K562 (cell line): ENCODE data around the gene TMEM242. TPM values are rescaled to one million over a fixed set of nuclear protein-coding genes. Genes with fewer than 3 reads are reported as not detected.

Experiments used
- ATAC-seq: fragments of 200-7000 bp; cut with Tn5 transposase; 3 replicates; pipeline ENCODE4 v1.9.1; 2020; ENCODE audit warnings: moderate library complexity
- BruUV-seq: library from RNA; stranded (reverse); fragments of 400-500 nt; replicated peaks from 2 replicates; lab custom pipeline; 2021; lab: Mats Ljungman, UMichigan
- CTCF ChIA-PET: fragments of 300-600 bp; formaldehyde crosslinking; extraction: SDS; loops from one replicate; lab custom pipeline; 2021; ENCODE audit warnings: low intra/inter-chr PET ratio; lab: Yijun Ruan, JAX
- POLR2A ChIA-PET: fragments of 300-600, 350-650 bp; sonication (Branson Sonifier 250); formaldehyde crosslinking; extraction: SDS; loops from one replicate; lab custom pipeline; 2021; ENCODE audit warnings: antibody characterized with exemption, inconsistent platforms; lab: Yijun Ruan, JAX
- DNase-seq, 4 experiments: peaks; one replicate each; pipeline versions ENCODE4 v3.0.0 to v3.0.0-alpha.2; 2011 to 2018; ENCODE audit warnings: low spot score in 3 of 4, mixed read lengths in 3 of 4; ENCODE audit errors: extremely low read depth in 1 of 4
- FAIRE-seq: peaks from 2 replicates; lab custom pipeline; 2011; peaks lifted over from hg19 to GRCh38; lab: Jason Lieb, UNC
- H2AFZ ChIP-seq: 2 replicates; pipeline ENCODE4 v1.6.0; 2011; ENCODE audit warnings: low read depth, low read length, control low read depth, inconsistent platforms
- H3K27ac ChIP-seq: fragments of 200-600 bp; 3 replicates; pipeline ENCODE4 v1.8.0; 2011; ENCODE audit warnings: low read depth, mild to moderate bottlenecking, control low read depth, inconsistent platforms, low read length, moderate library complexity, mixed read lengths; ENCODE audit errors: extremely low read depth
- H3K27me3 ChIP-seq, 2 experiments: fragments of 300-600 bp in 1 of 2; 2 replicates in 1 of 2; 3 replicates in 1 of 2; pipeline versions ENCODE4 v1.6.0 to v1.8.0; 2011; ENCODE audit warnings: inconsistent platforms in 2 of 2, low read length in 2 of 2, mild to moderate bottlenecking in 1 of 2, mixed read lengths in 1 of 2, moderate library complexity in 1 of 2; ENCODE audit not compliant: control insufficient read depth in 2 of 2, insufficient read depth in 2 of 2
- H3K36me3 ChIP-seq: fragments of 300-600 bp; 3 replicates; pipeline ENCODE4 v1.8.0; 2011; ENCODE audit warnings: mild to moderate bottlenecking, low read length, inconsistent platforms; ENCODE audit not compliant: control insufficient read depth, insufficient read depth
- H3K4me1 ChIP-seq, 2 experiments: fragments of 200-600 bp in 1 of 2; replicated peaks in 1 of 2; 2 replicates in 1 of 2; 3 replicates in 1 of 2; pipeline versions ENCODE4 v1.5.1 to v1.8.0; 2011; ENCODE audit warnings: inconsistent platforms in 2 of 2, low read length in 2 of 2, mild to moderate bottlenecking in 1 of 2, mixed read lengths in 1 of 2, moderate library complexity in 1 of 2; ENCODE audit not compliant: control insufficient read depth in 2 of 2, insufficient read depth in 2 of 2
- H3K4me2 ChIP-seq: 2 replicates; pipeline ENCODE4 v1.6.1; 2011; ENCODE audit warnings: low read length, control low read depth, inconsistent platforms, mixed read lengths; ENCODE audit not compliant: insufficient read depth
- H3K4me3 ChIP-seq: fragments of 200-600 bp; sonication (generic), shearing (Covaris generic); 2 replicates; pipeline ENCODE4 v1.5.1; 2016; ENCODE audit warnings: control low read depth, inconsistent platforms
- H3K79me2 ChIP-seq: fragments of 200-600 bp; 3 replicates; pipeline ENCODE4 v1.8.0; 2011; ENCODE audit warnings: low read length, inconsistent platforms; ENCODE audit not compliant: control insufficient read depth, insufficient read depth
- H3K9ac ChIP-seq, 2 experiments: 2 replicates each; pipeline versions ENCODE4 v1.6.0 to v1.6.1; 2011; ENCODE audit warnings: low read depth in 2 of 2, low read length in 2 of 2, control low read depth in 1 of 2, inconsistent platforms in 1 of 2, mild to moderate bottlenecking in 1 of 2, mixed read lengths in 1 of 2; ENCODE audit not compliant: insufficient read depth in 1 of 2
- H3K9me1 ChIP-seq: one replicate; pipeline ENCODE4 v1.6.0; 2011; ENCODE audit warnings: inconsistent platforms, mild to moderate bottlenecking, low read length, moderate library complexity; ENCODE audit not compliant: control insufficient read depth, insufficient read depth
- H3K9me3 ChIP-seq: replicated peaks from 2 replicates; pipeline ENCODE4 v1.5.1; 2011; ENCODE audit warnings: low read depth, low read length, inconsistent platforms; ENCODE audit not compliant: control insufficient read depth, insufficient read depth
- H4K20me1 ChIP-seq: replicated peaks from 2 replicates; pipeline ENCODE4 v1.6.1; 2011; ENCODE audit warnings: low read length, inconsistent platforms, mixed read lengths; ENCODE audit not compliant: control insufficient read depth, insufficient read depth
- DIDO1 ChIP-seq: fragments of 450-650 bp; IDR thresholded peaks from 2 replicates; pipeline ENCODE4 v1.6.1; 2016; ENCODE audit warnings: low read depth, missing biosample characterization, missing genetic modification characterization
- GTF2F1 ChIP-seq: IDR thresholded peaks from 2 replicates; pipeline ENCODE4 v1.6.1; 2011; ENCODE audit warnings: low read depth, low read length, improper control_type of control experiment
- MEF2A ChIP-seq: IDR thresholded peaks from 2 replicates; pipeline ENCODE4 v1.6.1; 2011; ENCODE audit warnings: low read depth, mild to moderate bottlenecking, low read length, moderate library complexity; ENCODE audit not compliant: control insufficient read depth
- MXI1 ChIP-seq: IDR thresholded peaks from 2 replicates; pipeline ENCODE4 v1.6.1; 2011; ENCODE audit warnings: low read depth, mild to moderate bottlenecking, improper control_type of control experiment, low read length
- PBX2 ChIP-seq, 2 experiments: IDR thresholded peaks in 1 of 2; conservative IDR thresholded peaks in 1 of 2; 2 replicates each; pipeline ENCODE4 v1.6.1; 2016; ENCODE audit warnings: low read depth in 2 of 2, mild to moderate bottlenecking in 1 of 2, missing compliant biosample characterization in 1 of 2, missing genetic modification characterization in 1 of 2, moderate library complexity in 1 of 2
- ZKSCAN8 ChIP-seq: fragments of 200-800 bp; sonication (Bioruptor generic); IDR thresholded peaks from 2 replicates; pipeline ENCODE4 v1.6.1; 2016; ENCODE audit warnings: missing genetic modification characterization, missing compliant biosample characterization
- ZNF143 ChIP-seq: sonication (generic); formaldehyde crosslinking; IDR thresholded peaks from 2 replicates; pipeline ENCODE4 v1.9.0; 2022; ENCODE audit warnings: mild to moderate bottlenecking, missing genetic modification reagents
- WGBS: fragments of 100-300 bp; shearing (Covaris generic); methylation state at CpG from one replicate; pipeline ENCODE4 v1.1.6; 2016; ENCODE audit warnings: low coverage, mixed read lengths; ENCODE audit not compliant: insufficient coverage; ENCODE audit errors: missing lambda C conversion rate; 5-methylcytosine and 5-hydroxymethylcytosine counted together
- in situ Hi-C: fragments of 300-500 bp; cut with MboI; formaldehyde crosslinking; loops from 4 replicates; pipeline ENCODE4 v1.15.0; 2018; ENCODE audit warnings: inconsistent platforms, mixed read lengths
- intact Hi-C: fragments of 100-400 bp; cut with micrococcal nuclease; formaldehyde crosslinking; loops from 2 replicates; pipeline ENCODE4 v1.14.2; 2022
- polyA plus RNA-seq, 8 experiments: library from polyadenylated mRNA; depleted of rRNA in 4 of 8; stranded (reverse) in 5 of 8; unstranded in 3 of 8; fragments of >200 nt; fragmentation: Nextera tagmentation in 2 of 8; fragmentation: Illumina TruSeq in 1 of 8; extraction: Ambion mirVana in 2 of 8; extraction: Trizol in 1 of 8; gene quantifications; 2 replicates each; pipeline versions ENCODE4 v1.2.1 to v1.2.3, GENCODE V29; 2011 to 2014; ENCODE audit warnings: inconsistent platforms in 1 of 8, missing spikeins in 1 of 8
- total RNA-seq, 7 experiments: library from RNA; depleted of rRNA in 6 of 7; stranded (reverse); fragments of >200 nt in 6 of 7; fragmentation: Illumina TruSeq in 2 of 7; extraction: Trizol in 2 of 7; gene quantifications; 2 replicates each; pipeline versions ENCODE4 v1.2.1 to v1.2.3, GENCODE V29; 2011 to 2021; ENCODE audit warnings: low replicate concordance in 1 of 7
- TF ChIP-seq, protein P1 (sequence below): fragments of 450-650 bp; IDR thresholded peaks from 2 replicates; pipeline ENCODE4 v1.7.0; 2016; ENCODE audit warnings: borderline replicate concordance

TMEM242 gene
- total and polyA plus RNA-seq, 9 of the 15 experiments (the other 6 are each of a cell fraction or from before 2014, with no cell fraction given), result 9.5 to 35.3 (median 16.5) TPM

- ChIA-PET CTCF (interaction anchor here (0.6 kb wide), 1 partner anchor 115 kb away, joined by 3 read pairs; no protein-coding TSS in a partner anchor), POLR2A (interaction anchor here (0.7 to 1.6 kb wide), 6 partner anchors 9 to 1961 kb away, joined by 3 to 6 read pairs (median 5); no protein-coding TSS in a partner anchor)
- BruUV-seq, result no TSS peak
- H3K4me3 ChIP-seq, result no peak overlapping the region
- ATAC-seq (no peak), FAIRE-seq (no peak), DNase-seq (no peak)
- no peak for TF ChIP-seq MXI1
- no peak for TF ChIP-seq MEF2A
- no peak for TF ChIP-seq ZNF143
- no peak for TF ChIP-seq GTF2F1
- TF ChIP-seq ZKSCAN8 (CRISPR knock-in tag), result no peak
- TF ChIP-seq, protein P1, sequence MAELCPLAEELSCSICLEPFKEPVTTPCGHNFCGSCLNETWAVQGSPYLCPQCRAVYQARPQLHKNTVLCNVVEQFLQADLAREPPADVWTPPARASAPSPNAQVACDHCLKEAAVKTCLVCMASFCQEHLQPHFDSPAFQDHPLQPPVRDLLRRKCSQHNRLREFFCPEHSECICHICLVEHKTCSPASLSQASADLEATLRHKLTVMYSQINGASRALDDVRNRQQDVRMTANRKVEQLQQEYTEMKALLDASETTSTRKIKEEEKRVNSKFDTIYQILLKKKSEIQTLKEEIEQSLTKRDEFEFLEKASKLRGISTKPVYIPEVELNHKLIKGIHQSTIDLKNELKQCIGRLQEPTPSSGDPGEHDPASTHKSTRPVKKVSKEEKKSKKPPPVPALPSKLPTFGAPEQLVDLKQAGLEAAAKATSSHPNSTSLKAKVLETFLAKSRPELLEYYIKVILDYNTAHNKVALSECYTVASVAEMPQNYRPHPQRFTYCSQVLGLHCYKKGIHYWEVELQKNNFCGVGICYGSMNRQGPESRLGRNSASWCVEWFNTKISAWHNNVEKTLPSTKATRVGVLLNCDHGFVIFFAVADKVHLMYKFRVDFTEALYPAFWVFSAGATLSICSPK, result no peak
- TF ChIP-seq PBX2 (CRISPR knock-in tag; IDR thresholded peaks at IDR 0.05; ENCODE audit: low read depth), result no peak
- no peak for TF ChIP-seq PBX2 (tag; conservative IDR thresholded peaks at IDR 0.05; ENCODE audit: low read depth)
- TF ChIP-seq DIDO1 (tag), result no peak
- H3K36me3 ChIP-seq, result no peaks in the 10 kb centered on the region
- intact Hi-C loops (no loop called here), in situ Hi-C loops (no loop called here)
- H3K4me1 ChIP-seq, result peaks cover 0 to 18% of the 10 kb centered on the region in 2 experiments; a peak in 1 of 5 replicates
- peaks cover 44 to 68% of the 10 kb centered on the region in 2 experiments for H3K27me3 ChIP-seq
- no peak overlapping the region for H3K9ac ChIP-seq
- no peak overlapping the region for H3K4me2 ChIP-seq
- 0 out of 2 replicates have a peak, but pooled peaks cover 3% of the 10 kb centered on the region for H3K9me3 ChIP-seq
- no peak overlapping the region for H3K27ac ChIP-seq
- 14% methylated on average over 7 of the region's 7 CpGs for WGBS
- no peaks in the 10 kb centered on the region for H3K9me1 ChIP-seq
- H2AFZ ChIP-seq, result no peak overlapping the region
- no peaks in the 10 kb centered on the region for H4K20me1 ChIP-seq
- H3K79me2 ChIP-seq, result no peaks in the 10 kb centered on the region
Observed at GRCh38 chr6:157267654-157268053, 55.7 kb downstream of the TMEM242 start.
